ENCODE measurements around the gene NPAS3.

DNA sequence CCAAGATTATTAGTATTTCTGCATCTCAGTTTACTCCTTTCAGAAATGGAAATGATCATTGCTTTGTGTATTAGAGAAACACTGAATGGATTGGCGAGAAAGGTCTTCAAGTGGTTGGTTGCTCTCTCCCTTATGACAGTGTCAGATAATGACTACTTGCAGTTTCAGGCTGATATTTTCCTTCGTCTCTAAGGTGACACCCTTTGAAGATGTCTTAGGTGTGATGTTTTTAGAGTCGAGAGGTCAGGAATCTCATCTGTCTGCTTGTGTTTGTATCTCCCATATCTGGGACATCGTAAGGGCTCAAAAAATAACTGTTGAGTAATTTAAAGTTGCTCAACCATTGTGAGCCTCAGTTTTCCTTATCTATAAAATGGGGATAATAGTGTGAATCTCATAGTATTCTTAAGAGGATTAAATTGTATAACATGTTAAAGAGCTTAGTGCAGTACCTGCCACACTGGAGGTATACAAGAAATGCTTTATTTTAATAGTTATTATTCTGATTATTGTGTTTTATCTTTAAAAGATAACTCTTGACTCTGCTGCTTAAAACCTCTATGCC is 40.1 kb downstream of the NPAS3 start:
- TF ChIP-seq, protein P1, sequence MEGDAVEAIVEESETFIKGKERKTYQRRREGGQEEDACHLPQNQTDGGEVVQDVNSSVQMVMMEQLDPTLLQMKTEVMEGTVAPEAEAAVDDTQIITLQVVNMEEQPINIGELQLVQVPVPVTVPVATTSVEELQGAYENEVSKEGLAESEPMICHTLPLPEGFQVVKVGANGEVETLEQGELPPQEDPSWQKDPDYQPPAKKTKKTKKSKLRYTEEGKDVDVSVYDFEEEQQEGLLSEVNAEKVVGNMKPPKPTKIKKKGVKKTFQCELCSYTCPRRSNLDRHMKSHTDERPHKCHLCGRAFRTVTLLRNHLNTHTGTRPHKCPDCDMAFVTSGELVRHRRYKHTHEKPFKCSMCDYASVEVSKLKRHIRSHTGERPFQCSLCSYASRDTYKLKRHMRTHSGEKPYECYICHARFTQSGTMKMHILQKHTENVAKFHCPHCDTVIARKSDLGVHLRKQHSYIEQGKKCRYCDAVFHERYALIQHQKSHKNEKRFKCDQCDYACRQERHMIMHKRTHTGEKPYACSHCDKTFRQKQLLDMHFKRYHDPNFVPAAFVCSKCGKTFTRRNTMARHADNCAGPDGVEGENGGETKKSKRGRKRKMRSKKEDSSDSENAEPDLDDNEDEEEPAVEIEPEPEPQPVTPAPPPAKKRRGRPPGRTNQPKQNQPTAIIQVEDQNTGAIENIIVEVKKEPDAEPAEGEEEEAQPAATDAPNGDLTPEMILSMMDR (IDR thresholded peaks at IDR 0.05 in 8 of 11, conservative IDR thresholded peaks at IDR 0.05 in 3 of 11), result no peak
- TF ChIP-seq POLR2A (IDR thresholded peaks at IDR 0.05), result no peak
- TF ChIP-seq POLR2AphosphoS5 (IDR thresholded peaks at IDR 0.05), result no peak
